Thoracic aorta (tissue), 2 donors: Measurements from ENCODE around the gene SHKBP1. TPM values are rescaled to one million over a fixed set of nuclear protein-coding genes. Genes with fewer than 3 reads are reported as not detected.

Experiments used
- ATAC-seq: fragments of 150-250 bp; one replicate; pipeline ENCODE4 v1.8.0; 2017; ENCODE audit warnings: low read depth; ENCODE audit not compliant: insufficient number of reproducible peaks, low FRiP score
- DNase-seq: peaks from one replicate; pipeline ENCODE4 v3.0.0-alpha.2; 2020; ENCODE audit warnings: low spot score
- H3K27ac ChIP-seq, 2 donors: fragments of 200-600 bp; sonication (generic); 1 replicate in 1 of 2; 2 replicates in 1 of 2; pipeline ENCODE4 v1.5.1; 2016; ENCODE audit warnings: mild to moderate bottlenecking in 2 of 2, moderate library complexity in 2 of 2
- H3K27me3 ChIP-seq: fragments of 200-600 bp; sonication (generic); replicated peaks from 2 replicates; pipeline ENCODE4 v1.6.0; 2016; ENCODE audit warnings: mild to moderate bottlenecking; ENCODE audit not compliant: insufficient read depth
- H3K36me3 ChIP-seq: fragments of 200-600 bp; sonication (generic); one replicate; pipeline ENCODE4 v1.5.1; 2016
- H3K4me1 ChIP-seq, 2 donors: fragments of 200-600 bp; sonication (generic); 1 replicate in 1 of 2; 2 replicates in 1 of 2; pipeline versions ENCODE4 v1.5.1 to v1.6.0; 2016; ENCODE audit warnings: low read depth in 2 of 2, mild to moderate bottlenecking in 1 of 2; ENCODE audit not compliant: control insufficient read depth in 1 of 2
- H3K4me3 ChIP-seq: fragments of 200-600 bp; sonication (generic); 2 replicates; pipeline ENCODE4 v1.5.1; 2016; ENCODE audit warnings: mild to moderate bottlenecking
- H3K9me3 ChIP-seq: fragments of 200-600 bp; sonication (generic); 2 replicates; pipeline ENCODE4 v1.5.1; 2016
- total RNA-seq, 2 donors: library from RNA; depleted of rRNA; stranded (reverse); fragments of >200 nt; gene quantifications; one replicate each; pipeline versions ENCODE4 v1.1.0 to v1.2.3, GENCODE V29; 2016
- TF ChIP-seq, protein P1 (sequence below): fragments of 200-600 bp; sonication (generic); IDR thresholded peaks from one replicate; pipeline ENCODE4 v1.5.1; 2019; ENCODE audit warnings: antibody characterized with exemption

The SHKBP1 gene
- total RNA-seq, 2 donors from 2014 or later: 36.0 to 78.4 TPM

DNA sequence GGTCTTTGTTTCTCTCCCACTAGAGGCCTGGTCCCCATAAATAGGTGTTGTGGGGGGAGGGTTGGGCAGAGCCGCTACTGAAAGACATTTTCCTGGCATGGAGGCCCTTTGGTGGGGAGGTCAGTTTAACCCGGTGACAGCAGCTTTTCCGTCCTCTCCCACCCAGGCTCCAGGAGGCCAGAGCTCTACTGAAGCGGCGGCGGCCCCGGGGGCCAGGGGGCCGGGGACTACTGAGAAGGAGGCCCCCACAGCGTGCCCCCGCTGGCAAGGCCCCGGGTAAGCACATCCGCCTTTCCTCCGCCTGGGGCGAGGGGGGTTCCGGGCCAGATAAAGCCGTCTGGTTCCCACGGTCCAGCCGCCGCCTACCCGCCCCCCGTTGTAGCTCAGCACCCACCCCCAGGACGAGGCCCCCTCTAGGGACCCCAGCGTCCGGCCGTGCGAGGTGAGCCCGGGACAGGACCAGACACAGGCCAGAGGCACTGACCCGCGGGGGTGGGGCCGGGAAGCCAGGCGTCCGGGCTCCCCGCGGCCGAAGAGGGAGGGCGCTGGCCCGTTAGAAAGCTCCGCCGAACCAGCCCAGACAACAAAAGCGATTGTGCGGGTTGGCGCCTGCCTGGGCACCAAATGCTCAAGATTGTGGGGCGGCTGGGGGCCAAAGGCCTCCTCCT lies 23.4 kb downstream of the SHKBP1 start:
- DNase-seq (no peak), ATAC-seq (no peak)
- H3K36me3 ChIP-seq: no peaks in the 10 kb centered on the region
- peak overlapping the region; percentile 91 for H3K4me3 ChIP-seq
- H3K4me1 ChIP-seq: peaks cover 47 to 58% of the 10 kb centered on the region in 2 donors
- H3K9me3 ChIP-seq: no peaks in the 10 kb centered on the region
- TF ChIP-seq, protein P1, sequence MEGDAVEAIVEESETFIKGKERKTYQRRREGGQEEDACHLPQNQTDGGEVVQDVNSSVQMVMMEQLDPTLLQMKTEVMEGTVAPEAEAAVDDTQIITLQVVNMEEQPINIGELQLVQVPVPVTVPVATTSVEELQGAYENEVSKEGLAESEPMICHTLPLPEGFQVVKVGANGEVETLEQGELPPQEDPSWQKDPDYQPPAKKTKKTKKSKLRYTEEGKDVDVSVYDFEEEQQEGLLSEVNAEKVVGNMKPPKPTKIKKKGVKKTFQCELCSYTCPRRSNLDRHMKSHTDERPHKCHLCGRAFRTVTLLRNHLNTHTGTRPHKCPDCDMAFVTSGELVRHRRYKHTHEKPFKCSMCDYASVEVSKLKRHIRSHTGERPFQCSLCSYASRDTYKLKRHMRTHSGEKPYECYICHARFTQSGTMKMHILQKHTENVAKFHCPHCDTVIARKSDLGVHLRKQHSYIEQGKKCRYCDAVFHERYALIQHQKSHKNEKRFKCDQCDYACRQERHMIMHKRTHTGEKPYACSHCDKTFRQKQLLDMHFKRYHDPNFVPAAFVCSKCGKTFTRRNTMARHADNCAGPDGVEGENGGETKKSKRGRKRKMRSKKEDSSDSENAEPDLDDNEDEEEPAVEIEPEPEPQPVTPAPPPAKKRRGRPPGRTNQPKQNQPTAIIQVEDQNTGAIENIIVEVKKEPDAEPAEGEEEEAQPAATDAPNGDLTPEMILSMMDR: no peak
- H3K27ac ChIP-seq: peak overlapping the region; percentile 93 to 96
- no peaks in the 10 kb centered on the region for H3K27me3 ChIP-seq

GRCh38 chr19:40600570-40601133 lies 24.0 kb downstream of the SHKBP1 start:
- Histone ChIP-seq H3K9me3 (no peaks in the 10 kb centered on the region), H3K27me3 (no peaks in the 10 kb centered on the region), H3K4me1 (peaks cover 47 to 64% of the 10 kb centered on the region in 2 donors), H3K27ac (peak overlapping the region; percentile 93 to 96), H3K36me3 (no peaks in the 10 kb centered on the region), H3K4me3 (peak overlapping the region; percentile 91)
- no peak for ATAC-seq
- no peak for DNase-seq
- TF ChIP-seq, protein P1: peak; percentile 32

DNA sequence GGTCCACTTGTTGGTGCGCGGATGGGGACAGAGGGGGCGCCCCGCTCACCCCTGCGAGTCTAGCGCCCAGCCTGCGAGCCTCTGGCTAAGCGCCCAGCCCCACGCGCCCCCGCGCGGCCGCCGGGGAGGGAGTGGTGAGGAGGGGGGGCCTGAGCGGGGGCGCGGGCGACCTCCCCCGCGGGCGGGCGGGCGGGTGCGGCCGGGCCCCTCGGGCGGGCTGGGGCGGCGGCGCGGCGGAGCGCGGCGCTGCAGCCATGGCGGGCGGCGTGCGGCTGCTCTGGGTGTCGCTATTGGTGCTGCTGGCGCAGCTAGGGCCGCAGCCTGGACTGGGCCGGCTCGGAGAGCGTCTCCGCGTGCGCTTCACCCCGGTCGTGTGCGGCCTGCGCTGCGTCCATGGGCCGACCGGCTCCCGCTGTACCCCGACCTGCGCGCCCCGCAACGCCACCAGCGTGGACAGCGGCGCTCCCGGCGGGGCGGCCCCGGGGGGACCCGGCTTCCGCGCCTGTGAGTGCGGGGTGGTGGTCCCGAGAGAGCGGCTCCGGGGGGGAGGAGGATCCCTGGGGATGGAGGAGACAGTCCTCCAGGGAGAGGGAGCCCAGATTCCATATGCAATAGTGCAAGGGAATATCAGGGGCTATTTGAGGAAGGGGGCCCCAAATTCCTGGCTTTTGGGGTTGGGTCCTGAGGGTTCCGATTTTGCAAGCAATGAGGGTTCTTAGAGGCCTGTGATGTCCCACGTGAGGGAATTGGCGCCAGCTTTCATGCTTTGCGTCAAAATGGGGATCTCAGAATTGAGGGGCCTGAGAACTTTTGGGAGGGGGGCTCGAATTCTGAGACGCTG lies 24.7 kb downstream of the SHKBP1 start, which contains the start of gene LTBP4:
Gene LTBP4, plus strand, starts transcription at position 236 of the 841 bp plus-strand sequence. Its CDS starts 19 bp downstream, at position 255.
- Histone ChIP-seq H3K36me3 (no peaks in the 10 kb centered on the region), H3K4me3 (peak within 1 kb of the TSS; percentile 91), H3K27me3 (no peaks in the 10 kb centered on the region), H3K27ac (peak within 1 kb of the TSS; percentile 93 to 97), H3K9me3 (no peaks in the 10 kb centered on the region), H3K4me1 (peaks cover 47 to 68% of the 10 kb centered on the region in 2 donors)
- TF ChIP-seq, protein P1: no peak
- no peak for DNase-seq
- ATAC-seq: no peak

DNA sequence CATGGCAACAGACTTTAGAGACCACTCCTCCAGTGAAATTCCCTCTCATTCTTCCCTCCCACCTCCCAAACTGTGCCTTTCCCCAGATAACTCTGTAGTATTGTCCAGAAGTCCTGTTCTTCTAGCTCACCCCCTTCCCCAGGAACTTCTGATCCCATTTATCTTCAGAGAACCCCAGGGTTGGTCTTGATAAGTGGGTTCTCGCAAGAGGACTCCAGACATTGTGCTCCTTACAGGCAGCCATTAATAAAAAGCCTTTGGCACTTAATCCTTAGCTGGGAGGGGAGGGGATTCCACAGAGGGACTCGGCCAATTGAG lies 26.4 kb downstream of the SHKBP1 start:
- Histone ChIP-seq H3K4me3 (peak overlapping the region; percentile 91), H3K9me3 (no peaks in the 10 kb centered on the region), H3K4me1 (peaks cover 41 to 62% of the 10 kb centered on the region in 2 donors), H3K27me3 (no peaks in the 10 kb centered on the region), H3K36me3 (no peaks in the 10 kb centered on the region), H3K27ac (peak overlapping the region; percentile 88 to 97)
- DNase-seq (no peak), ATAC-seq (no peak)
- TF ChIP-seq, protein P1: no peak
